ENCODE measurements around the gene LIMCH1.

The LIMCH1 gene

DNA sequence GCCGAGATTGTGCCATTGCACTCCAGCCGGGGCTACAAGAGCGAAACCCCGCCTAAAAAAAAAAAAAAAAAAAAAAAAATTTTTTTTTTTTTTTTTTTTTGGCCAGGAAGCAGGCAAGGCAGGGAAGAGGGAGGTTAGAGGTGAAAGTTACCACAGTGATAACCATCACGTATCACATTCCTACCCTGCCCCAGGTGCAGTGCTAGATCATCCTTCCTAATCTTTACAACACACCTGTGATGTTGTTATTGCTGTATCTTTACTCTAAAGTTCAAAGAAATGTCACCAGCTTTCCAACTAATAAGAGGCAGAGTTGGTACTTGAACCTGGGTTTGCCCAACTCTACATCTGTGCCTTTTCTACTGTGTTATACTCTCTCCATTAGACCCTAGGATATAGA lies 7.2 kb upstream of the LIMCH1 start:
- DNase-seq, result no peak

DNA sequence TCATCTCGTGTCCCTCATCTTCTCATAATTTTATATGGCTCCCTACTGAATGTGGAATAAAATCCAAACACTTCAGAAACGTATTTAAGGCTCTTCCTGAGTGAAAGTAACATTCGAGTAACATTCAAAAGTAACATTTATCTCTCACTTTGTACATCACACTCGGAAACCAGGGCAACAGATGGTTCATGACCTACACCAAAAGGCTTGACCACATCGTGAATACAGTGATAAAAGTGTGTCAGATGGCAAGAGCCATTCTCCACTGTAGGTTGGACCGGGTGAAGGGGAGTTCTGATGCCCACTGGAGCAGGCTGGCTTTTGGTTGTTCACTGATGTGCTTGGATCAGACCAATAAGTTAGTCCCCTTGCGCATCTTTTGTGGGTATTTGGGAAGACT lies 5.6 kb upstream of the LIMCH1 start:
- DNase-seq, result no peak

DNA sequence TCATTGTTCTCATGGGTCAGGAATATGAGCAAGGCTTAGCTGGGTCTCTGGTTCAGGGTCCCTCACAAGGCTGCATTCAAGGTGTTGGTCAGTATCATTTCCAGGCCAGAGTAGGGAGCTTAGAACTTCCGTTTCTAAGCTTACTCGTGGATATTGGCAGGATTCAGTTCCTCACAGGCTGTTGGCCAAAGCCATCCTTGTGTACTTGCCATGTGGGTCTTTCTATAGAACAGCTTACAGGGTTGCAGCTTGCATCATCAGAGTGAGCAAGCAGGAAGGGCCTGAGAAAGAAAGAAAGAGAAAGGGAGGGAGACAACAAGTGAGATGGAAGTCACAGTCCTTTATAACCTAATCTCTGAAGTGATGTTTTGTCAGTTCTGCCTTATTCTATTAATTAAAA lies 5.1 kb upstream of the LIMCH1 start:
- peak; percentile 18 for DNase-seq

DNA sequence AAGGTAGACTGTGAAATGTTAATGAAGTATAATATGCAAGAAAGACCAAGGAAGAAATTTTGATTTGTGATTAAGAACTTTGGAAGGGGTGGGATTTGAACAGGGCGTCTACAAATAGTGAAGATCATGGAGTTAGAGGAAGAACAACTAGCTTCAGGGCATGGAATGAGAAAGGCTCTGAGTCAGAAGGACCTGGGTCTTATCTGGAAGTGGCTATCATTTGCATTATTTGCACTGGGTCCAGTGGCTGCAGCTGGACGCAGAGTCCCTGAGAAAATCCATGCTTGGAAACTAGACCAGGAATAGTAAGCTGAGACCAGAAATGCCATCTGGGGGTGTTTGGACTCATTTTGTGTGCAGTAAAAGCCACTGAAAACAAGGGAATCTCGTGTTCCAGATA lies 4.3 kb upstream of the LIMCH1 start:
- DNase-seq, result no peak

DNA sequence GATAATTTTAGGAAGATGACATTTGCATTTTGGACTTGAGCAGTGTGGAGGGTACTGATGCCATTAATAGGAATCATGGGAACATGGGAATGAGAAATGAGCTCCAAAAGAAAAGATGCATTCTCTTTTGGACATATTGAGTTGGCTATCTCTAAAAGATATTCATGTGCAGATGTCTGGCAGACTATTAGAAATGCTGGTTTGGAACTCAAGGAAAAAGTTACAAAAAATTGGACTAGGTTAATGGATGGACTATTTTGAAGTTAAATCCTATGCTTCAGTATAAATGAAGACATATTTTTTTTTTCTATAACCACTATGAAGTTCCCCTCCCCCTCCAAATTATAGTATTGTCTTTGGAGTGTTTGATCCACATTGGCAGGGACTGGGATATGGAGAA lies 3.6 kb upstream of the LIMCH1 start:
- no peak for DNase-seq

DNA sequence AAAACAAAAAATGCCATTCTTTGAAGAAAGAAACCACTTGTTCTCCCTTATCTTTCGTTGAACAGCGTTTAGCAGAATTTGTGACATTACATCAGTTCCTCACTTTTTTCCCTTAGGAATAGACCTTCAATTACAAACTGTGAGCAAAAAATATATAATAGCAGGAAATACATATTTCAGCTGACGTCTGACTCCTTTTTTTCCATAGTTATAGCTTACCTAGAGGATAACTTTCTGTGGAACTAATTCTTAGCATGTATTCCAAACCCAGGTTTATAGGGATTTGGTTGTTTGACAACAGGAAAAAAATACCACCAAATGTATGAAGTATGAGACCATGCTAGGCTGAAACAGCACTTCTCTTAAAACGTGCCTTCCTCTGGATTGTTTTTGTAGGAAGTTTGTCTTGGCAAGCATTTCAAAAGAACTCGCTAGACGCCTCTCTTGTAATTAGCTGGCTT lies 2.0 kb upstream of the LIMCH1 start:
- no peak for DNase-seq

DNA sequence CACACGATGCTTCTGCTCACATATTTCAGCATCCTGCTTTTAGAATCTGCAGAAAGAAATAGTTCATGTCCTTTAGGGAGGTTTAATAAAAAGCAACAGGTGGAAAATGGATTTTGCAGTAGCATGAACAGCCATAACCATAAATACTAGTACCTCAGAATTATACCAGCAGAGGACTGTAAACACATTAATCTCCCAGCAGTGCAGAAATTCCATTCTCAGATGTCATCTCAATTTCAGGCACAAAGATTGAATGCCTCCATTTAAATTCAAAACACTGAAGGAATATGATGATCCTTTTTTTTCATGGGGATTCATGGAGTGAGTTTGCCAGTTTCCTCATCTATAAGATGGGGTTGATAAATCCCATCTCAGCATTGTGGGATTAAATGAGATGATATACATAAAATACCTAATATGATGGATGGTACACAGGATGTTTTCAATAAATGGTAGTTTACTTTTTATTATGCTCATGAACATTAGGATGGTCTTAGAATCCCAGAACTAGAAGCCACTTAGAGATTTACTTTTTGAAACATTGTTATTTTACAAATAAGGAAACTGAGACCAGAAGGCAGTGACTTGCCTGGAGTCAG lies 566 bp upstream of the LIMCH1 start:
- DNase-seq, result no peak

DNA sequence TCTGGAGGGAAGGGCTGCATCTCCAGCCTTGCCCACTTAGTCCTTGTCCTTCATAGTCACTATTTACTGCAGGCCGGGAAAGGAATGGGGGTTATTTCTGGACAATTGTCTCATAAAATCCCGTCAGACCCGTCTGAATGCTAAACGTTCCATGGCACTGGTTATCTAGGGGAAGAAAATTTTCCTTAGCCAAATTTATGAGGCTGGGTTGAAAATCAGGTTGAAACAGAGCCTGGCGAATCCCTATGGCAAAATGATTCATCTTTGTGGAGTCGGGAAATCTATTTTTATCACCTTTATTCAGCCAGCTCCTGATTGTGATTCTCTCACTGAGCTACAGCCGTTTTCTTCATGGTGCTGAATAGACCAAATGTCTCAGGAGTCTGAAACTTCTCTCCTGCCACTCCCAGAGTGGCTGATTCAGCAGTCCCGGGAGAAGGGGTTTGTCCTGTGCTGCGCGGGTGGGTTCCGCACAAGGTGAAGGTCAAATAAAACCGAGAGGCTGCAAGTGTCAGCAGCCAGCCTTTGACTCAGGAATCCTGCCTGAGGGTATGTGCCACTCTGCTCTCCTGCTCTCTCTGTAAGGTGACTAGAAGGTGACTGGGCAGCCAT lies 1.0 kb downstream of the LIMCH1 start:
- DNase-seq, result no peak

DNA sequence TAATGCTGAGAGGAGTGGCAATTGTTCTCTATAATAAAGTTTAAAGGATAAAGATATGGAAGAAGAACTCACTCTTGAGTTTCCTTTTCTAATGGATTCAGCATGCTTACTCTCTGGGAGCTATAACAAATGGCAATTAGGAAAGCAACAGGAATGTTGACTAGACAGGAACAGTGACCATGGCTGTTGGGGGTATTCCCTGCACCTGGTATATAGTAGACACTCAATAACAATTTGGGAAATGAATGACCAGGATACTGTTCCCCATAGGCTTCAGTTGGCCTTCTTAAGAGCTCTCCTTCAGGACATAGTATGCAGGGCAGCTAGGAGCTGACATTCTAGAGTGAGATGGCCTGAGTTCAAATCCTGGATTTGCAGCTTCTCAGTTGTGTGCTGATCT lies 1.8 kb downstream of the LIMCH1 start:
- no peak for DNase-seq

DNA sequence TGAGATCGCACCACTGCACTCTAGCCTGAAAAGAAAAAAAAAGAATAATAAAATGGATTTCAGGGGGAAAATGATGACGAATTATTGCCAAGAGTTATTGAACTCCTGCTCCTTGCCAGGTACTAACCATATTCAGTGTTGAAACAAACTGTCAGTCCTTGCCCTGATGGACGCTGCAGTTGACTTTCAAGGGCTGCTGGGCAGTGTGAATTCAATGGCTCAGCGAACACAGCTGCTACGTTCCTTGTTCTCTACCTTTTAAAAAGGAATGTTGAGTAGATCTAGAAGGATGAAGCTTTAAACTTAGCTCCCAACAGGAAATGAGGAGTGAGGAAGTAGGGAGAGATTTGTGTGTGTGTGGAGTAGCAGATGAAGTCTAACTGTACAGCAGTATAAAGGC lies 2.7 kb downstream of the LIMCH1 start:
- DNase-seq, result no peak

DNA sequence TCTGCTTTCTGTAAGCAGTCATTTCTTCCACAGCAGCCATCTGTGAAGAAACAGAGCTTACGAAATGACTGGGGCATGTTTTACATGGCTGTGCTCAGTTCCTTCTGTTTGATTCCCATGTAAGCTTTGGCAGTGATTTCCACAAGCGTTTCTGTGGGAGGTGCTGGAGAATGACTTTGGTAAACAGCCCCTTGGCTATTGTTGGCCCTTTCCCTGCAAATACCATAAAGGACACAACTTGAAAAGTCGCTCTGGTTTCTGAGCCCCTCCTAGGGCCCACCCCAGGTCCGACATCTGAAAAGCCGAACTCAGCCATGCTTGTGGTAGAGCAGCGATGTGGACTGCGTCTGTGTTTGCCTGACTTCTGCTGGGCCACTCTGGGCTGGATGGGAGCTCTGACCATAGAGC lies 3.7 kb downstream of the LIMCH1 start:
- no peak for DNase-seq

DNA sequence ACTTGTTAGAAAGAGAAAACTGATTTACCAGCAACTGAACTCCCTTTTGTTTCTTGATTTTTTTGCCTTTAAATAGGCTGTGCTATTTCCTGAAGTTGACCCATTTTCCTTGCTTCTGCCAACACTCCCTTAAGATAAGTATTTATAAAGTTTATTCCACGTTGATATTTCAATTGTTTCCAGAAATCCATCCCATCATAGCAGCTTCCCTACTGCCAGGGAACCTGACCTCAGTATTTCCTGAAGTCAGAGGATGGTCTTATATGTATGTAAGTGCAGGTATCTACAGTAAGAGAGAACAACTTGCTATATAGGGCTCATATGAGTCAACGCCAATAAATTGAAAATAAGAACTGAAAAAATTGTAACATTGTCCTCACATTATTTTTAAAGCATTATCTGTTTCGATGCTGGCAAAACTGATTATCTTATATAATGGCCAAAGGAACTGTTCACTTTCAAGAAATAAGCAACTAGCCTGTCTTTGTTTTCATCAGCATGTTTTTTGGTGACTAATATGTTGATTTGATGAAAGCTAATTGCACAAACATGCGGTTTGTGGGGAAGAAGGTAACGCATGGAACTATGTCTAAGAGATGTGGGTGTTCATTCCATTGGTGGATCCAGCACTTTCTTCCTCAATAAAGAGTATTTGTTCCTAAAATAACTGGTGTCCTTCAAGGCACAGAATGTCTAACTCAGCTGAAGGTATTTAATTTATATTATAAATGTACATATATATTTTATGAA lies 4.7 kb downstream of the LIMCH1 start:
- no peak for DNase-seq

DNA sequence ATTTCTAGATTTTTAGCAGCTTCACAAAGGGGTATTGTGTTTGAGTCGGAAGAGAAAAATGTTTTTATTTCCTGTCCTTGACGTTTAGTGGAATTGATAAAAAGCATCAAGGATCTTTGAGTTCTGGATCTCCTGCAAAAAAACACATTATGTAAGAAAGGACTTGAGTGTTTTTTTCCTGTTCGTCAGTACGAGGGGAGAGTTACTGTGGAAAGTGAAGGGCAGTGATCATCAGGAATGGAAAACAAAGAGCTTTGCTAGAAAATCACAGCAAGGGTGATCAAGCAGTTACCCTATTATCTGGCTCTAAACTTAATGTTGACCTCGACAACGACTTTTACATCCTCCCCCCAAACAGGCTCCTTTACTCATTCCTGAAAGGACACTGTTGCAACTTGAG lies 7.3 kb downstream of the LIMCH1 start:
- no peak for DNase-seq

DNA sequence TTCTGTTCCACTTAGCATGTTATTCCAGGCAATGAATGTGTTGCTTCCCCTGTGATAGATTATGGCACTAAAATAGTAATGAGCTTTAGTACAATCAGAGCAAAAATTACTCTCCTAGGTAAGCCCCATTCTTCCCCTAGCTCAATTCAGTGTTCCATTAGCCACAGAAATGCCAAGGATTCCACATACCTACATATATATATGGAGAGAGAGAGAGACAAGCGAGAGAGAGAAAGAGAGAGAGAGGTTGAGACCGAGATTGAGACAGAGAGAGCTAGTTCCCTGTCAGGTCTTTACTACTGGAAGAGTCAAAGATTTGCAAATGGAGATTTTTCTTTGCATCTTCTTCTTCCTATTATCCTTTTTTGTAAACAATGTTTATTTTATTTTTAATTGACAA lies 8.7 kb downstream of the LIMCH1 start:
- DNase-seq, result no peak

DNA sequence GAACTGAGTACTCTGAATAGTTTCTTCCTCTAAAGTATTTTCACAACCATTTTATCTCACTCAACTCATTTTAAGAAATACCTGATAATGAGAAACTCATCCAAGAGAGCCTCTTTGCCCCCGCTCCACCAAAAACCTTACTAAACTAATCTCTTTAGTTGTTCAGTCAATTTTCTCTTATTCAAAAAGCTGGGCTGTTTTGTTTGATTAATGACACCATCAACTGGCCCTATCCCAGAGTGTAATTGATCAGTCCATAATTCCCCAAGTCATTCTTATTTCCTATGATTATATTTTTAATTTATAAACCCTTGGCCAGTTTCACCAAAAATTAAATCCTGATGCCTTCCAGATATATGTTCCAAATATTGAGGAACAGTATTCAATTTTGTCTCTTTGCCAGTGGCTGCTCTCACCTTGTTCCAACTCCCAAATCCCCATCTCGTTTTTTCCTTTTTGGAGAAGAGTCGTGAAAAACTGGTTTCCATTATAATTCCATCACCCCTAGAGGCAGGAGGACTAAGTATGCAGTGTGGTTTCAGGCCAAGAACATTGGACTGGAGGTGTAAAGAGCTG lies 10.4 kb downstream of the LIMCH1 start:
- DNase-seq, result no peak

DNA sequence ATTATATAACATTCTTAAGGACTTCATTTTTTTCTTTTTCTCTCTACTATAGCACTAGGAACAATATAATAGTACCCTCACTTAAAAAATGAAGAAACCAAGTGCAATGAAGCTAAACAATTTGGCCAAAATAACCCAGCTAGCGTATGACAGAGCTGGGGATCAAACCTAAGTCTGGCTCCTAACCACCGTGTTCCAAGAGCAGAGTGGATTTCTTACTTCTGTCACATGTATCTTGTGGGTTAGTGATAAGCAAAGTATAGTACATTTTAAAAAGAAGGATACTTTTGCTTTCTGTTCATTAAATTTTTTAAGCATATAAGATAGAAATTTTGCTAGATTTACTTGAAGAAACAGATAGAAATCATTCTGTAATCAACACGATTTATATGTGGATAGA lies 11.5 kb downstream of the LIMCH1 start:
- DNase-seq, result no peak

DNA sequence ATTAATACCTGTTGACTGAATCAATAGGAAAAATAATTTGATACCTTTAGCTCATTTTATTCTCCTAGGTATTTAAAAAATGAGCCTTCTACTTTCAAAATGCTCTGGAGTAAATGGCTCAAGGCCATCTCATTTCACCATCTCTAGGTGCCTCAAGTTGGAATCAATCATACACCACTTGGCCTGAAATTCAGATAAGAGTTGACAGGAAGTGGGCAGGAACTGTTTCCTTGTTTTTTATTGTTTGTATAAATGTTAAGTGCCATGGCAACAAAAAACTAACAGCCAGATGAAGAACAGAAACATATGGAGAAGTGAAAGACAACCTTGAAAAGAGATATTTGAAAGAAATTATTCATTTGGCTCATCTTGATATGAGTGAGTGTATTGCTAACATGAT lies 12.4 kb downstream of the LIMCH1 start:
- no peak for DNase-seq

DNA sequence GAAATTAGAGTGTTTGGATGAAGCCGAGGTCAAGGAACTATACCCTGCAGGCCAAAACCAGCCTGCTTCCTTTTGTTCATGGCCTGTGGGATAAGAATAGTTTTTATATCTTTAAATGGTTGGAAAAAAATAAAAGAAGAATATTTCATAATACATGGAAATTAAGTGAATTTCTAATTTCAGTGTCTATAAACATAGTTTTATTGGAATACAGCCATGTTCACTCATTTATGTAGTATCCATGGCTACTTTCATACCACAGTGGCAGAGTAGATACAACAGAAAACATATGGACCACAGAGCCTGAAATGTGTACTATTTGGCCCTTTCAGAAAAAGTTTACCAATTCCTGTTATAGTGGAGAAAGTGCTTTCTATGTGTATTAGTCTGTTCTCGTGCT lies 13.6 kb downstream of the LIMCH1 start:
- DNase-seq, result no peak

DNA sequence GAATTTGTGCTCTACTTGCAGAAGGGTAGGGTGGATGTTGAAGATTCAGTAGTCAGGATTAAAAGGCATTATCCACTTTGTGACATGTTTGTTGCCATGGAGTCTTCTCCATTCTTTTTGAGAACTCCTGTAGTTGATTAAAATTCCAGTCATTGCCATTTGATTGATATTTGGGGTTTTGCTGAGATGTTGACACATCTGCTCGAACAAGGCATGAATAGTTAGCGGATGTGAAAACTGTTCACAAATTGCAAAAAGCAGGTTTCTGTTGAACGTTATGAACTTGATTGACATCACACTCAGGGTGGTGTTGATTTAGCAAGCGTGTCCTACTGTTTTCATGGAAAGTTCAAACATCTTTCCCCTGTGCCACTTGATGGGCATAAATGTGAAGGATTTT lies 16.9 kb downstream of the LIMCH1 start:
- DNase-seq, result no peak

DNA sequence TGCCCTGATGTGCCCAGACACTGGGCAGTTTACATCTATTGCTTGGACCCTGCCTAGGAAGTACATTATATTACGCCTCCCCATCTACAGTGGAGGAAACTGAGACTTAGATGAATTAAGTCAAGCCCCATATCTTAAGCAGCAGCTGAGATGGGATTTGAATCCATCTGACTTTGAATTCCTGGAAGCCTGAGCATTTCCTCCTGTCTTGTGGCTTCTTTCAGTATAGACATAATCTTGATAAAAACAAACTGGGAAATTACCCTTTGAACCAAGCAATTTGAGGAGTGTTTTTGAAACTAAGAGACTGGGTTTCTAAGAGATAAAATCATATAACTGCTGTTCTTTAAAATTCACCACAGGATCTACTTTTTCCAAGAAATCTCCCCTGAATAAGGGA lies 18.6 kb downstream of the LIMCH1 start:
- no peak for DNase-seq

DNA sequence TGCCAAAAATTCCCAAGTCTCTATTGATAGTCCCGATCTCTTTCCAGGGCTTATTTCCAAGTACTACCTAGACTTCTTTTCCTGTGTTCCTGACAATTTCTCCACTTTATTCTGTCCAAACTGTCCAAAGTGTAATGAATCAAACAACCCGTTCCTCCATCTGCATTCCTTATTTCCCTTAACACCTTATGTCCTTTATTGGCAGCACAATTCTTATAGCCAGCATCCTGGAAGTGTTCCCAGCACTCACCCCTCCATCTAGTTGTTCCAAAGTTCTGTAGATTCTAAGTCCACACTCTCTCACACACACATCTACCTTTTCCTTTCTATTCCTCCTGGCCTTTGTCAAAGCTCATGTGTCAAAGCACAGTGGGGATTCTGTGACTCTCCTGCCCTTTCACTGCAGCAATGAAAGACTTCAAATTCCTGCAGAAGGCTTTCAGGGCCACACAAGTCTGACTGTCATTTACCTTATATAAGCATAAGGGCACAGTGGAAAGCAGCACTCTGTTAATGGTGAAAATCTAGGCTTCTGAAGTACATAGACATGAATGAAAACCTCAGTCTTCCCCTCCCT lies 22.1 kb downstream of the LIMCH1 start:
- DNase-seq, result no peak

DNA sequence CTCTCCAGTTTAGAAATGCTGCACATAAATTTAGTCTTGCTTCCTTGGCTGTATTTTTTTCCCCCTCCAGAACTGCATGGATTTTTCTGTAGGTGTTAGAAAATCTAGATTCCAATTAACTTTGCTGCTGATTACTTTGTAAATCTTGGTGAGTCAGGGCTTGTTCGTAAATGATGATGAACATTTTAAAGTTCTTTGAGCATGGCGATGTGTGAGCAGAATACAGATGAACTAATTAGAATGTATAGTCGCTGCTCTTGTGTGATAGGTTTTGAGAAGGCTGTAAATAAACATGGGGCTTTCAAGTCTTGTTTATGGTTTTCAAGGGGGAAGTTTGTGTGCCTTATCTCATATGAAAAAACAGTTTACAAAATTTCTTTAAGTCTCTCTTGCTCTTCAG lies 23.3 kb downstream of the LIMCH1 start:
- DNase-seq, result no peak

DNA sequence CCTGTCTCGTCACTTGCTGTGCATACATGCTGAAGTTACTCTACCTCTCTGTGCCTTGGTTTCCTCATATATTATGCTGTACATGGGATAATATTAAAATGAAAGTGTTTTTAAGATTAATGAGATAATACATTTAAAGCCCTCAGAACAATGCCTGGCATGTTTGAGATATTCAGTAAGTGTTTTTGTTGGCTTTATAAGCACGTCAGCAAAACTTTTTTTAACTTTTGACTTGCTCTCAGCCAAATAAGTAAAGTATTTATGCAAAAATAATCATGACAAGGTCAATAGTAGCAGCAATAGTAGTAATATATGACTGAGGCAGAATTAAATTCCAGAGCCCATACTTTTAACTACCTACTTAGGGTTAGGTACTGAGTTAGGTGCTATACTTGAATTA lies 29.2 kb downstream of the LIMCH1 start:
- DNase-seq, result no peak

DNA sequence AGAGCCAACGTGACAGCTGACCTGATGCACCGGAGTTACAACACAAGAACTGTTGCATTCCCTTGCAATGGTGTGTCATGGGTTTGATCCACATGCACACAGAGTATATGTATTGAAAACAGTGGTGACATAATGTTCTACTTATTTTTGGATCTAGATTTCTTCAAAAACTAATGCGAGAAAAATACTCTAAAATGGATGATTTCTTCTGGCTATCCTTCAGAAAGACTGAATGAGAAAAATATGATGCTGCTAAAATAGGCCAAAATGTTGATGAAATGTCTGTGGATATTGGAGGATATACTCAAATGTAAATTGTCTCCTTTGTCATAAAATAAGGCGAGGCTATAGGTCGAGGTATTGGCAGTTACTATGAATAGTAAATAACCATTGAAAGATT lies 30.4 kb downstream of the LIMCH1 start:
- DNase-seq, result no peak
